HG03175 (cell line): Measurements from ENCODE around the gene C9orf40.
A peak's percentile ranks its signal among the peaks of the same experiment; 100 is the strongest.

Experiments
- ATAC-seq: cut with Tn5 transposase; IDR thresholded peaks from one replicate; pipeline ENCODE4 v1.9.1; 2021; ENCODE audit warnings: mild to moderate bottlenecking, moderate library complexity; ENCODE audit not compliant: unreplicated experiment

Gene C9orf40

DNA sequence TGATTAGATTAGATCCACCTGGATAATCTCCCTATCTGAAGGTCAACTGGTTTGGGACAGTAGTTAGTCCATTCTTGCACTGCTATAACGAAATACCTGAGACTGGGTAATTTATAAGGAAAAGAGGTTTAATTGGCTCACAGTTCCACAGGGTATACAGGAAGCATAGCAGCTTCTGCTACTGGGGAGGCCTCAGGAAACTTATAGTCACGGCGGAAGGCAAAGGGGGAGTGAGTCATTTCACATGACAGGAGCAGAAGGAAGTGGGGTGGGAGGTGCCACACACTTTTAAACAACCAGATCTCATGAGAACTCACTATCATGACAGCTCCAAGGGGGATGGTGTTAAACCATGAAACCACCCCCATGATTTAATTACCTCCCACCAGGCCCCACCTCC is 9.9 kb downstream of the C9orf40 start:
- ATAC-seq = peak; percentile 36

- ATAC-seq = no peak
Measured at GRCh38 chr9:74940600-74940999, 12.1 kb downstream of the C9orf40 start.

DNA sequence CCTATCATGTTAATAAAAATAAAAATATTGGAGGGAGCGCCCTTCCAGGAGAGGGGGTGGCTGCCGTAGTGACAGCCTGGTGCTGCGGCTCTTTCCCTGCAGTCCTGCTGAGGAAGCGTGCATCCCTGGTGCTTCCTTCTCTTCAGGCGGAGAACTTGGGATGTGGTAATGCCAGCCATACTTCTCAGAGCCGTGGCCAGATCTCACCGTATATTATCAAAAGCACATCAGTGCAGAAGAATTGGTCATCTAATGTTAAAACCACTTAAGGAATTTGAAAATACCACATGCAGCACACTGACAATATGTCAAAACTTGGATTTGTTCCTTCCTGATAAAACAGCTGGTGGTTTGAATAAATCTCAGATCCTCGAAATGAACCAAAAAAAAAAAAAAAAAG is 17.7 kb downstream of the C9orf40 start:
- no peak for ATAC-seq

DNA sequence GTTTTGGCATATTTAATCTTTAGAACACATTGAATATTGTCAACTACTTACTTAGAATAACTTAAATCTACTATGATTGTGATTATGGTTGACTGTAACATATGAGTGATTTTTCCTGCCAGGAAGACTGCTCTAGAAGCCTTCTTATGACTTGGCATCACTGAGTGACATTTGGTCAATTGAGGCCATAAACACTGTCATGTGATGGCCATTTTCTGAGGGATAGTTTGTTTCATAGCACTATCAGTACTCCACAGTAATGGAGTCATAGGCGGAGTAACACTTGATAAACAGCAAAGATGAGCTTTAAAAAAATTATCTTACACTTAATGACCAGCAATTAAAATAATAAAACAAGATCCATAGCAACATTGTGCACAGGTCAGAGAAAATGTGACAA is 31.0 kb downstream of the C9orf40 start:
- no peak for ATAC-seq

- no peak for ATAC-seq
Measured at GRCh38 chr9:74920944-74921626, 31.6 kb downstream of the C9orf40 start.

GRCh38 chr9:74910036-74910435 is 42.7 kb downstream of the C9orf40 start:
- no peak for ATAC-seq

DNA sequence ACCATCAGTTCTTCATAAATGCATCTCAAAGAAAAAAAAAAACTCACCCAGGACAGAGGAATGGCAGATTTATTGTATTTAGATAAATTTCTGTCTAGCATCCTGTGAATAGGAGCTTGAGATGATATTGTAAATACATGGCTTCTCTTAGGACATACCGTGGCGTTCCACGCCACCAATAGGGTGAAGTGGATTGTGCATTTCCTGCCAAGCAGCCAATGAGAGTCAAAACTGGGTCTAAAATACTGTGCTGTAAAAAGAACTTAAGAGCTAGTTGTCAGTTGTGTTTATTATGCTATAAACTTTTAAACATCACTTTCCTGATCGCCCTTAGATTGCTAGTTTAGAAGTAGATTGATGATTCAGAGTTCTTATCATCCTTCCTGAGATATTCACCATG is 44.0 kb downstream of the C9orf40 start:
- ATAC-seq = no peak

GRCh38 chr9:74907085-74907484 is 45.6 kb downstream of the C9orf40 start:
- ATAC-seq = no peak

DNA sequence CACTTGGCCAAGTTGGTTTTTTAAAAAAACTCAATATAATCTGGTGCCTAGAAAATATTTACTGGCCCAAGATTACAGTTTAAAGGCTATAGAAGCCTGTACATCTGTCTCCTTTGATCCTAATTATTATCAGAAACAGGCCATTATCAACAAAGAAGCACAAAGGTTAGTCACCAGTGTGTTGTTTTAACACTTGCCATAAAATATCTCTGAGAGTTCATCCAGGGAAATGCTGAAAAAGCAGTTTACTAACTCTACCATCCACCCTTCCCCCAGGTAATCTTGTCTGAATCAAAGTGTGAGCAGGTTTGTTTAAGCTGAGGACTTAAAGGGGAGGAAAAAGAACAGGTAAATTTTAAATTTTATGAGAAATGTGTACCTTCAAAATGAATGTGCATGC is 51.7 kb downstream of the C9orf40 start:
- no peak for ATAC-seq
